K562 (cell line): ENCODE data around the gene TRMT1. TPM values are rescaled to one million over a fixed set of nuclear protein-coding genes. Genes with fewer than 3 reads are reported as not detected.

Experiments used
- ATAC-seq: fragments of 200-7000 bp; cut with Tn5 transposase; 3 replicates; pipeline ENCODE4 v1.9.1; 2020; ENCODE audit warnings: moderate library complexity
- BruUV-seq: library from RNA; stranded (reverse); fragments of 400-500 nt; replicated peaks from 2 replicates; lab custom pipeline; 2021; lab: Mats Ljungman, UMichigan
- CTCF ChIA-PET: fragments of 300-600 bp; formaldehyde crosslinking; extraction: SDS; loops from one replicate; lab custom pipeline; 2021; ENCODE audit warnings: low intra/inter-chr PET ratio; lab: Yijun Ruan, JAX
- POLR2A ChIA-PET: fragments of 300-600, 350-650 bp; sonication (Branson Sonifier 250); formaldehyde crosslinking; extraction: SDS; loops from one replicate; lab custom pipeline; 2021; ENCODE audit warnings: antibody characterized with exemption, inconsistent platforms; lab: Yijun Ruan, JAX
- DNase-seq, 4 experiments: peaks; one replicate each; pipeline versions ENCODE4 v3.0.0 to v3.0.0-alpha.2; 2011 to 2018; ENCODE audit warnings: low spot score in 3 of 4, mixed read lengths in 3 of 4; ENCODE audit errors: extremely low read depth in 1 of 4
- FAIRE-seq: peaks from 2 replicates; lab custom pipeline; 2011; peaks lifted over from hg19 to GRCh38; lab: Jason Lieb, UNC
- H2AFZ ChIP-seq: 2 replicates; pipeline ENCODE4 v1.6.0; 2011; ENCODE audit warnings: low read depth, low read length, control low read depth, inconsistent platforms
- H3K27ac ChIP-seq: fragments of 200-600 bp; 3 replicates; pipeline ENCODE4 v1.8.0; 2011; ENCODE audit warnings: low read depth, mild to moderate bottlenecking, control low read depth, inconsistent platforms, low read length, moderate library complexity, mixed read lengths; ENCODE audit errors: extremely low read depth
- H3K27me3 ChIP-seq, 2 experiments: fragments of 300-600 bp in 1 of 2; 2 replicates in 1 of 2; 3 replicates in 1 of 2; pipeline versions ENCODE4 v1.6.0 to v1.8.0; 2011; ENCODE audit warnings: inconsistent platforms in 2 of 2, low read length in 2 of 2, mild to moderate bottlenecking in 1 of 2, mixed read lengths in 1 of 2, moderate library complexity in 1 of 2; ENCODE audit not compliant: control insufficient read depth in 2 of 2, insufficient read depth in 2 of 2
- H3K36me3 ChIP-seq: fragments of 300-600 bp; 3 replicates; pipeline ENCODE4 v1.8.0; 2011; ENCODE audit warnings: mild to moderate bottlenecking, low read length, inconsistent platforms; ENCODE audit not compliant: control insufficient read depth, insufficient read depth
- H3K4me1 ChIP-seq, 2 experiments: fragments of 200-600 bp in 1 of 2; replicated peaks in 1 of 2; 2 replicates in 1 of 2; 3 replicates in 1 of 2; pipeline versions ENCODE4 v1.5.1 to v1.8.0; 2011; ENCODE audit warnings: inconsistent platforms in 2 of 2, low read length in 2 of 2, mild to moderate bottlenecking in 1 of 2, mixed read lengths in 1 of 2, moderate library complexity in 1 of 2; ENCODE audit not compliant: control insufficient read depth in 2 of 2, insufficient read depth in 2 of 2
- H3K4me2 ChIP-seq: 2 replicates; pipeline ENCODE4 v1.6.1; 2011; ENCODE audit warnings: low read length, control low read depth, inconsistent platforms, mixed read lengths; ENCODE audit not compliant: insufficient read depth
- H3K4me3 ChIP-seq: fragments of 200-600 bp; sonication (generic), shearing (Covaris generic); 2 replicates; pipeline ENCODE4 v1.5.1; 2016; ENCODE audit warnings: control low read depth, inconsistent platforms
- H3K79me2 ChIP-seq: fragments of 200-600 bp; 3 replicates; pipeline ENCODE4 v1.8.0; 2011; ENCODE audit warnings: low read length, inconsistent platforms; ENCODE audit not compliant: control insufficient read depth, insufficient read depth
- H3K9ac ChIP-seq, 2 experiments: 2 replicates each; pipeline versions ENCODE4 v1.6.0 to v1.6.1; 2011; ENCODE audit warnings: low read depth in 2 of 2, low read length in 2 of 2, control low read depth in 1 of 2, inconsistent platforms in 1 of 2, mild to moderate bottlenecking in 1 of 2, mixed read lengths in 1 of 2; ENCODE audit not compliant: insufficient read depth in 1 of 2
- H3K9me1 ChIP-seq: one replicate; pipeline ENCODE4 v1.6.0; 2011; ENCODE audit warnings: inconsistent platforms, mild to moderate bottlenecking, low read length, moderate library complexity; ENCODE audit not compliant: control insufficient read depth, insufficient read depth
- H3K9me3 ChIP-seq: replicated peaks from 2 replicates; pipeline ENCODE4 v1.5.1; 2011; ENCODE audit warnings: low read depth, low read length, inconsistent platforms; ENCODE audit not compliant: control insufficient read depth, insufficient read depth
- H4K20me1 ChIP-seq: replicated peaks from 2 replicates; pipeline ENCODE4 v1.6.1; 2011; ENCODE audit warnings: low read length, inconsistent platforms, mixed read lengths; ENCODE audit not compliant: control insufficient read depth, insufficient read depth
- NCOA2 ChIP-seq, 2 experiments: fragments of 450-650 bp; IDR thresholded peaks; 2 replicates each; pipeline ENCODE4 v1.6.1; 2018; ENCODE audit warnings: mild to moderate bottlenecking in 2 of 2, moderate library complexity in 1 of 2; ENCODE audit not compliant: partially characterized antibody in 2 of 2
- WGBS: fragments of 100-300 bp; shearing (Covaris generic); methylation state at CpG from one replicate; pipeline ENCODE4 v1.1.6; 2016; ENCODE audit warnings: low coverage, mixed read lengths; ENCODE audit not compliant: insufficient coverage; ENCODE audit errors: missing lambda C conversion rate; 5-methylcytosine and 5-hydroxymethylcytosine counted together
- in situ Hi-C: fragments of 300-500 bp; cut with MboI; formaldehyde crosslinking; loops from 4 replicates; pipeline ENCODE4 v1.15.0; 2018; ENCODE audit warnings: inconsistent platforms, mixed read lengths
- intact Hi-C: fragments of 100-400 bp; cut with micrococcal nuclease; formaldehyde crosslinking; loops from 2 replicates; pipeline ENCODE4 v1.14.2; 2022
- polyA plus RNA-seq, 8 experiments: library from polyadenylated mRNA; depleted of rRNA in 4 of 8; stranded (reverse) in 5 of 8; unstranded in 3 of 8; fragments of >200 nt; fragmentation: Nextera tagmentation in 2 of 8; fragmentation: Illumina TruSeq in 1 of 8; extraction: Ambion mirVana in 2 of 8; extraction: Trizol in 1 of 8; gene quantifications; 2 replicates each; pipeline versions ENCODE4 v1.2.1 to v1.2.3, GENCODE V29; 2011 to 2014; ENCODE audit warnings: inconsistent platforms in 1 of 8, missing spikeins in 1 of 8
- total RNA-seq, 7 experiments: library from RNA; depleted of rRNA in 6 of 7; stranded (reverse); fragments of >200 nt in 6 of 7; fragmentation: Illumina TruSeq in 2 of 7; extraction: Trizol in 2 of 7; gene quantifications; 2 replicates each; pipeline versions ENCODE4 v1.2.1 to v1.2.3, GENCODE V29; 2011 to 2021; ENCODE audit warnings: low replicate concordance in 1 of 7
- TF ChIP-seq, protein P1 (sequence below), 3 experiments: IDR thresholded peaks in 2 of 3; conservative IDR thresholded peaks in 1 of 3; 2 replicates each; pipeline ENCODE4 v1.5.1; 2011 to 2012; ENCODE audit warnings: low read length in 3 of 3, mild to moderate bottlenecking in 3 of 3, control low read depth in 2 of 3, improper control_type of control experiment in 1 of 3, inconsistent platforms in 1 of 3, low read depth in 1 of 3, mixed read lengths in 1 of 3, moderate library complexity in 1 of 3; ENCODE audit not compliant: insufficient read depth in 2 of 3

Gene TRMT1
- total and polyA plus RNA-seq, 9 of the 15 experiments (the other 6 are each of a cell fraction or from before 2014, with no cell fraction given), result 5.8 to 158 (median 54.3) TPM

DNA sequence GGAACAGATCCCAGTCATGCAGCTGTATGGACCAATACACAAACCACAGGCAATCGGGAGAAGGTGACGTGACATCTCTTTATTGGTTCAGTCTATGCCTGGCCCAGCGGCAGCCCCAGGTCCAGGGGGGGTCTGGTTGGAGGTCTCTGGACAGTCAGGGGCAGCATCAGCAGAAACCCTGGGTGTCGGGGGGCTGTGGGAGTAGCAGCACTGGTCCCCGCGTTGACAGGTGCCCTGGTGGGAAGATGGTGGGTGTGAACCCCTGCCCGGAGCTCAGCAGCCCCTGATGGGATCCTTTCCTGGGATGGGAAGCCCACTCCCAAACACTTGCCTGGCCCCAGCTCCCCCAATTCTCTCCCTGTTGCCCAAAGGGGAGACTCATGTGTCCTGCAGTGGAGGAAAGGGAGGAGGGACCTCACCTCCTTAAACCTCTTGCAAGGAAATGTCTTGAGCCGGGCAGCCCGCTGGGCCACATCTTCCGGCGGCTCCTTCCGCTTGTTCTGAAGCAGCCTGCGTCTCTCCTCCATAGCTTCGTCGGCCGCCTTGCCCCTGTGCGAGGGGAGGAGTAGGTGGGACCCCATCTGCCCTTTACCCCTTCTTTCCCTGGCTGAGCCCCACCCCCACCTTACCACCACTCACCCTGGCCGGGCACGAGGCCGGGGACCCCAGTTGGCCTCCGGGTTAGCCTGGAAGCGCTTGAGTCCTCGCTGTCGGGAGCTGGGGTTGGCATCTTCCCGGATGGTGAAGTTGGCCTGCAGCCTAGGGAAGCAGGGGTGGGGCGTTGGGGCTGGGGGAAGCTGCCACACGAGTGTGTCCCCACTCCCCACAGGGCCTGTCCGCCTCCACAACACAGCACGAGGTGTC is 11.5 kb downstream of the TRMT1 start:
- intact Hi-C loops, result loop anchor here (10.0 kb wide), 1 partner anchor 130 kb away; no protein-coding TSS in a partner anchor
- FAIRE-seq, result no peak
- peak overlapping the region; percentile 98 for H3K27ac ChIP-seq

More for the DNA sequence above, 11.5 kb downstream of the TRMT1 start:
- ATAC-seq (no peak), DNase-seq (no peak)
- ChIA-PET CTCF (interaction anchor here (1.3 kb wide), 1 partner anchor 127 kb away, joined by 4 read pairs; no protein-coding TSS in a partner anchor), POLR2A (interaction anchor here (0.6 to 2.1 kb wide), 8 partner anchors 9 to 1753 kb away, joined by 3 to 10 read pairs (median 4); no protein-coding TSS in a partner anchor)
- Histone ChIP-seq H2AFZ (0 out of 2 replicates have a peak overlapping the region, but pooled peaks have one; percentile 81), H3K79me2 (peaks cover 37% of the 10 kb centered on the region), H3K9me1 (no peaks in the 10 kb centered on the region), H3K4me1 (peaks cover 16 to 48% of the 10 kb centered on the region in 2 experiments), H3K4me2 (peak overlapping the region; percentile 36; the same call in 1 of the 2 replicates), H3K36me3 (peaks cover 55% of the 10 kb centered on the region), H3K9ac (peak overlapping the region; percentile 43 to 78; a peak in 3 of 4 replicates), H3K4me3 (no peak overlapping the region), H4K20me1 (no peaks in the 10 kb centered on the region), H3K9me3 (no peaks in the 10 kb centered on the region), H3K27me3 (no peaks in the 10 kb centered on the region)
- BruUV-seq, result no TSS peak
- 86% methylated on average over 19 of the region's 29 CpGs for WGBS
- in situ Hi-C loops, result no loop called here
- no peak for TF ChIP-seq NCOA2 (IDR thresholded peaks at IDR 0.05; ENCODE audit: partially characterized antibody in 2 of 2)
- TF ChIP-seq, protein P1, sequence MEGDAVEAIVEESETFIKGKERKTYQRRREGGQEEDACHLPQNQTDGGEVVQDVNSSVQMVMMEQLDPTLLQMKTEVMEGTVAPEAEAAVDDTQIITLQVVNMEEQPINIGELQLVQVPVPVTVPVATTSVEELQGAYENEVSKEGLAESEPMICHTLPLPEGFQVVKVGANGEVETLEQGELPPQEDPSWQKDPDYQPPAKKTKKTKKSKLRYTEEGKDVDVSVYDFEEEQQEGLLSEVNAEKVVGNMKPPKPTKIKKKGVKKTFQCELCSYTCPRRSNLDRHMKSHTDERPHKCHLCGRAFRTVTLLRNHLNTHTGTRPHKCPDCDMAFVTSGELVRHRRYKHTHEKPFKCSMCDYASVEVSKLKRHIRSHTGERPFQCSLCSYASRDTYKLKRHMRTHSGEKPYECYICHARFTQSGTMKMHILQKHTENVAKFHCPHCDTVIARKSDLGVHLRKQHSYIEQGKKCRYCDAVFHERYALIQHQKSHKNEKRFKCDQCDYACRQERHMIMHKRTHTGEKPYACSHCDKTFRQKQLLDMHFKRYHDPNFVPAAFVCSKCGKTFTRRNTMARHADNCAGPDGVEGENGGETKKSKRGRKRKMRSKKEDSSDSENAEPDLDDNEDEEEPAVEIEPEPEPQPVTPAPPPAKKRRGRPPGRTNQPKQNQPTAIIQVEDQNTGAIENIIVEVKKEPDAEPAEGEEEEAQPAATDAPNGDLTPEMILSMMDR (IDR thresholded peaks at IDR 0.05 in 2 of 3, conservative IDR thresholded peaks at IDR 0.05 in 1 of 3; ENCODE audit: insufficient read depth in 2 of 3, low read depth in 1 of 3, low read length in 3 of 3), result peak in 1 of 3 experiments; percentile 32; a peak in 1 of 6 replicates
